Body of pancreas (tissue), 4 donors: Measurements from ENCODE around the gene ULK1.

Source experiments
- CTCF ChIP-seq, 7 experiments: fragments of 450-650 bp in 4 of 7; fragments of 200-600 bp in 3 of 7; sonication (generic) in 3 of 7; IDR thresholded peaks; one replicate each; pipeline ENCODE4 v1.5.1; 2016 to 2019; ENCODE audit warnings: antibody characterized with exemption in 7 of 7
- POLR2A ChIP-seq, 3 donors: fragments of 450-650 bp; IDR thresholded peaks; one replicate each; pipeline ENCODE4 v1.6.1; 2016; ENCODE audit warnings: antibody characterized with exemption in 3 of 3, mild to moderate bottlenecking in 2 of 3

GRCh38 chr12:131861261-131862083, 33.0 kb upstream of the ULK1 start:
- TF ChIP-seq CTCF (IDR thresholded peaks at IDR 0.05): no peak
- no peak for TF ChIP-seq POLR2A (IDR thresholded peaks at IDR 0.05)
